ENCODE results near the gene HEBP1.

Gene HEBP1

DNA sequence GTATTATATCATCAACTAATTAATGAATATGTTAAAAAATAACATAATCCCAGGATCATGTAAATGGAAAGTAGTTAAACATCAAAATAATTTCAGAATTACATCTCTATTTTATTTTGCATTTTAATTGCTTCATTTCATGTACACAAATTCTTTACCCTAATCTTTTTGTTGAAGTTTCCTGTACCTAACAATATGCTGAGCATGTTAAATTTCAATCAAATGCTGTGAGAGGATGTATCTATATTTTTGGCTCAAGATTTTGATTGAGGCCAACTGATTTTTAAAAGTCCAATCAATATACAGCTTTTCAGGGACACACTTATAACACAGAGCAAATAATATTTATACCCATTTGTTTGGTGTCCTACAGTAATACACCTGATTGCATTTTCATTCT is 54.5 kb downstream of the HEBP1 start:
- H3K9ac ChIP-seq (ENCODE audit: low read length): no peak overlapping the region

DNA sequence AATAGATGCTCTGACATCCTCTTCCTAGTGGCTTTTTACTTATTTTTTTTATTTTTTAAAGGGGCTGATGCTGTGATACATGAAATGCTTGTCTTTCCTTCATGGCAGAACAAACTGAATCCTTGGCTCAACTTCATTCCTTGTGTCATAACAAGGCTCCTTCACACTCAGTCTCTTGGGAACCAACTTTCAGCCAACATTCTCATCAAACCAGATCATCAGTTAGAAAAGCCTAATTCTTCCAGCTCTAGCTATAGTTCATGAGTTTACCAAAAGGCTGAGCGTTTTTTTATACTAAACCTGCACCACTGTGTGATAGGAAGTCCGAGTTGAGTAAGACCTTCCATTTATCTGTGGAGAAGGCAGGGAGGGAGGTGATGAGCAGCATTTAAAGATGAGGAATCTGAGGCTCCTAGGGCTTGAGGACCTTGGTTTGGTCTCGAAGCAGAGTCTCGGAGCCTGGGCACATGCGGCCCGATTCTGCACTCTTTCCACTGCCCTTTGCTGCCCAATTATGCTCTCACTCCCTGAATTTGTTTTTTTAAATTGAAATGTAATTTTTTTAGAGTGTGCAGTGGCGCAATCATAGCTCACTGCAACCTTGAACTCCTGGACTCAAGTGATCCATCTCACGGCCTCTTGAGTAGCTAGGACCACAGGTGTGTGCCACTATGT is 56.3 kb downstream of the HEBP1 start:
- Histone ChIP-seq H3K9ac (ENCODE audit: low read length) (no peak overlapping the region), H3K4me2 (ENCODE audit: low read length) (no peak overlapping the region), H3K18ac (ENCODE audit: low read length) (no peak overlapping the region), H3K4me3 (ENCODE audit: low read depth, low read length) (no peak overlapping the region), H3K23ac (ENCODE audit: low read length) (no peak overlapping the region), H2AFZ (ENCODE audit: insufficient read depth, low read length, poor library complexity) (no peak overlapping the region), H4K12ac (ENCODE audit: low read depth, low read length) (no peak overlapping the region), H3K9me3 (ENCODE audit: insufficient read depth, low read depth, low read length) (no peaks in the 10 kb centered on the region), H2AK5ac (ENCODE audit: low read length) (no peak overlapping the region), H3K14ac (ENCODE audit: low read length) (no peak overlapping the region), H3K4ac (ENCODE audit: low read depth, low read length) (no peak overlapping the region), H3K36me3 (ENCODE audit: control insufficient read depth in 1 of 2, insufficient read depth in 2 of 2, low read length in 2 of 2) (no peaks in the 10 kb centered on the region), H3K27me3 (ENCODE audit: insufficient read depth, low read length) (no peaks in the 10 kb centered on the region), H2BK12ac (ENCODE audit: low read length) (no peak overlapping the region), H3K4me1 (ENCODE audit: control insufficient read depth in 1 of 2, insufficient read depth in 2 of 2, low read length in 2 of 2) (peaks cover 10 to 14% of the 10 kb centered on the region in 2 experiments), H2BK5ac (ENCODE audit: low read depth, low read length, poor library complexity) (no peak overlapping the region), H2BK120ac (ENCODE audit: insufficient read depth, low read length, poor library complexity) (no peak overlapping the region), H3K27ac (ENCODE audit: low read depth, low read length) (no peak overlapping the region), H3K79me1 (ENCODE audit: low read length) (peaks cover 8% of the 10 kb centered on the region), H4K8ac (ENCODE audit: low read depth, low read length) (no peak overlapping the region), H3K79me2 (ENCODE audit: control insufficient read depth, insufficient read depth, low read length, poor library complexity) (peaks cover 2% of the 10 kb centered on the region), H4K91ac (ENCODE audit: low read depth, low read length) (no peak overlapping the region)
- no CpG with 5 or more reads among the region's 8 CpGs for WGBS (ENCODE audit: extremely low coverage, insufficient coverage, insufficient read length)
- DNase-seq: no peak

More for the DNA sequence above, 54.5 kb downstream of the HEBP1 start:
- Histone ChIP-seq H2AK5ac (ENCODE audit: low read length) (no peak overlapping the region), H3K36me3 (ENCODE audit: control insufficient read depth in 1 of 2, insufficient read depth in 2 of 2, low read length in 2 of 2) (peaks cover 0 to 4% of the 10 kb centered on the region in 2 experiments), H3K9me3 (ENCODE audit: insufficient read depth, low read depth, low read length) (no peaks in the 10 kb centered on the region), H3K18ac (ENCODE audit: low read length) (no peak overlapping the region), H3K4me3 (ENCODE audit: low read depth, low read length) (no peak overlapping the region), H4K91ac (ENCODE audit: low read depth, low read length) (no peak overlapping the region), H4K8ac (ENCODE audit: low read depth, low read length) (no peak overlapping the region), H2BK12ac (ENCODE audit: low read length) (no peak overlapping the region), H3K4ac (ENCODE audit: low read depth, low read length) (no peak overlapping the region), H3K4me2 (ENCODE audit: low read length) (no peak overlapping the region), H4K12ac (ENCODE audit: low read depth, low read length) (no peak overlapping the region), H3K79me1 (ENCODE audit: low read length) (peaks cover 2% of the 10 kb centered on the region), H3K79me2 (ENCODE audit: control insufficient read depth, insufficient read depth, low read length, poor library complexity) (no peaks in the 10 kb centered on the region), H3K27me3 (ENCODE audit: insufficient read depth, low read length) (no peaks in the 10 kb centered on the region), H3K23ac (ENCODE audit: low read length) (no peak overlapping the region), H3K27ac (ENCODE audit: low read depth, low read length) (no peak overlapping the region), H2AFZ (ENCODE audit: insufficient read depth, low read length, poor library complexity) (no peak overlapping the region), H3K14ac (ENCODE audit: low read length) (no peak overlapping the region), H2BK120ac (ENCODE audit: insufficient read depth, low read length, poor library complexity) (no peak overlapping the region), H2BK5ac (ENCODE audit: low read depth, low read length, poor library complexity) (no peak overlapping the region), H3K4me1 (ENCODE audit: control insufficient read depth in 1 of 2, insufficient read depth in 2 of 2, low read length in 2 of 2) (peaks cover 5 to 9% of the 10 kb centered on the region in 2 experiments)
- DNase-seq: no peak

DNA sequence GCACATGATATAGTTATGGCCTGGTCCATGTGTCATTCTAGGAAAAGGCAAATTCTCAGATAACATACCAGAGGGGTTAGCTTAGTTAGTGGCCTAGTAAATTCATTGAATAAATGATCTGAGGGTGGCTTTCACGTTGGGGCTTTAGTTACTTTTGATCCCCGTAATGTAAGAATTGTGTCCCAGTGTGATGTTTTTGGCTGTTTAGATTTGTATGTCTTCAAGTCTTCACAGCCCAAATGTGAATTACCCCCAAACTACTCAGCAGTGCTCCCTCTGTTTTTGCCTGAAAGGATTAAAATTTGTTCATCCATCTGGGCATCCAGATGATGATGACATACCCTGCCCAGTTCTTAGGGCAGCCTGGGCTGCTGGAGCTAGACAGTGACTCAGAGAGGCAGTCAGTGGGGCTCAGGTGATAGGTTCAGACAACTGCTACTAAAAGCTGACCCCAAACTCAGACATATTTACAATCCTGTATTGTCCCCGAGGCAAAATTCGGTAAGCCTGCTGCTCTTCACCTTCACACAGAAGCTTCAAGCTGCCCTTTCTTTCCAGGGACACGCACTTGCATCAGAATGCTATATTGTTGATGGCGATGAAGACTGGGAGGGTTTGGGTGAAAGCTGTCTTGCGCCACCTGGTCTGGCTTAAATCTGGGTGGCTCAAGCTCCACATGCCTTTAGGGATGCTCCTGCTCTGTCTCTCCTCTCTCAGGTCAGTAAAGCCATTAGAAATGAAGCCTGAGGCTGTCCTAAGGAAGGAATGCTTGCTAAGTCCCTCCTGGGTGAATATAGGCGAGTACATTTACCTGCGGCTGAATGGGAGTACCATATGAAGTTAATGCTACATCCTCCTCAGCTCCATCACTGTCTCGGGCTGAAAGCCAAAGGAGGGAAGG is 58.4 kb downstream of the HEBP1 start:
- Histone ChIP-seq H3K4ac (ENCODE audit: low read depth, low read length) (no peak overlapping the region), H3K4me1 (ENCODE audit: control insufficient read depth in 1 of 2, insufficient read depth in 2 of 2, low read length in 2 of 2) (peaks cover 12 to 16% of the 10 kb centered on the region in 2 experiments), H3K79me2 (ENCODE audit: control insufficient read depth, insufficient read depth, low read length, poor library complexity) (peaks cover 2% of the 10 kb centered on the region), H3K4me2 (ENCODE audit: low read length) (no peak overlapping the region), H3K4me3 (ENCODE audit: low read depth, low read length) (no peak overlapping the region), H2BK12ac (ENCODE audit: low read length) (no peak overlapping the region), H2AFZ (ENCODE audit: insufficient read depth, low read length, poor library complexity) (no peak overlapping the region), H4K91ac (ENCODE audit: low read depth, low read length) (no peak overlapping the region), H2AK5ac (ENCODE audit: low read length) (no peak overlapping the region), H3K23ac (ENCODE audit: low read length) (no peak overlapping the region), H3K14ac (ENCODE audit: low read length) (no peak overlapping the region), H3K9me3 (ENCODE audit: insufficient read depth, low read depth, low read length) (no peaks in the 10 kb centered on the region), H3K36me3 (ENCODE audit: control insufficient read depth in 1 of 2, insufficient read depth in 2 of 2, low read length in 2 of 2) (peaks cover 0 to 2% of the 10 kb centered on the region in 2 experiments), H3K27ac (ENCODE audit: low read depth, low read length) (peak overlapping the region; percentile 7), H3K27me3 (ENCODE audit: insufficient read depth, low read length) (no peaks in the 10 kb centered on the region), H4K8ac (ENCODE audit: low read depth, low read length) (no peak overlapping the region), H3K9ac (ENCODE audit: low read length) (no peak overlapping the region), H2BK120ac (ENCODE audit: insufficient read depth, low read length, poor library complexity) (no peak overlapping the region), H2BK5ac (ENCODE audit: low read depth, low read length, poor library complexity) (no peak overlapping the region), H4K12ac (ENCODE audit: low read depth, low read length) (no peak overlapping the region), H3K79me1 (ENCODE audit: low read length) (peaks cover 12% of the 10 kb centered on the region), H3K18ac (ENCODE audit: low read length) (no peak overlapping the region)
- DNase-seq: no peak
- no CpG with 5 or more reads among the region's 10 CpGs for whole genome bisulfite sequencing (ENCODE audit: extremely low coverage, insufficient coverage, insufficient read length)

DNA sequence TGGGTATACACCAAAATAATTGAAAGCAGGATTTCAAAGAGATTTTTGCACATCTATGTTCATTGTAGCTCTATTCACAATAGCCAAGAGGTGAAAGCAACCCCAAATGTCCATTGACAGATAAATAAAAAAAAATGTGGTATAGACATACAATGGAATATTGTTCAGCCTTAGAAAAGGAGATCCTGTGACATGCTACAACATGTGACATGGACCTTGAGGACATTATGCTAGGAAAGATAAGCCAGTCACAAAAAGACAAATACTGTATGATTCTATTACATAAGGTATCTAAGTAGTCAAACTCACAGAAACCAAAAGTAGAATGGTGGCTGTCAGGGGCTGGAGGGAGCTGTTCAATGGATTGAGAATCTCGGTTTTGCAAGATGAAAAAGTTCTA is 60.2 kb downstream of the HEBP1 start:
- Histone ChIP-seq H3K9ac (ENCODE audit: low read length) (no peak overlapping the region), H3K27me3 (ENCODE audit: insufficient read depth, low read length) (no peaks in the 10 kb centered on the region), H3K27ac (ENCODE audit: low read depth, low read length) (no peak overlapping the region), H2BK12ac (ENCODE audit: low read length) (no peak overlapping the region), H2BK120ac (ENCODE audit: insufficient read depth, low read length, poor library complexity) (no peak overlapping the region), H4K91ac (ENCODE audit: low read depth, low read length) (no peak overlapping the region), H3K23ac (ENCODE audit: low read length) (no peak overlapping the region), H3K36me3 (ENCODE audit: control insufficient read depth in 1 of 2, insufficient read depth in 2 of 2, low read length in 2 of 2) (peaks cover 0 to 2% of the 10 kb centered on the region in 2 experiments), H3K79me2 (ENCODE audit: control insufficient read depth, insufficient read depth, low read length, poor library complexity) (peaks cover 2% of the 10 kb centered on the region), H4K8ac (ENCODE audit: low read depth, low read length) (no peak overlapping the region), H2BK5ac (ENCODE audit: low read depth, low read length, poor library complexity) (no peak overlapping the region), H3K14ac (ENCODE audit: low read length) (no peak overlapping the region), H3K79me1 (ENCODE audit: low read length) (peaks cover 12% of the 10 kb centered on the region), H3K9me3 (ENCODE audit: insufficient read depth, low read depth, low read length) (no peaks in the 10 kb centered on the region), H3K4ac (ENCODE audit: low read depth, low read length) (no peak overlapping the region), H4K12ac (ENCODE audit: low read depth, low read length) (no peak overlapping the region), H3K4me3 (ENCODE audit: low read depth, low read length) (no peak overlapping the region), H3K4me2 (ENCODE audit: low read length) (no peak overlapping the region), H2AK5ac (ENCODE audit: low read length) (no peak overlapping the region), H3K18ac (ENCODE audit: low read length) (no peak overlapping the region), H3K4me1 (ENCODE audit: control insufficient read depth in 1 of 2, insufficient read depth in 2 of 2, low read length in 2 of 2) (peaks cover 12 to 16% of the 10 kb centered on the region in 2 experiments), H2AFZ (ENCODE audit: insufficient read depth, low read length, poor library complexity) (no peak overlapping the region)
- no peak for DNase-seq
- no CpG with 5 or more reads among the region's 1 CpG for WGBS (ENCODE audit: extremely low coverage, insufficient coverage, insufficient read length)
